Measurements from ENCODE around the gene INHBC. TPM values are rescaled to one million over a fixed set of nuclear protein-coding genes. Genes with fewer than 3 reads are reported as not detected.
"Not testable (repeated sequence)": the region's sequence is repeated elsewhere in the genome, so short reads cannot be mapped to it uniquely, and the experiment has no call there.

INHBC gene
- under 1 TPM; 0.14 to 0.21 (median 0.20) TPM for polyA plus RNA-seq (ENCODE audit: insufficient read length in 3 of 3)

DNA sequence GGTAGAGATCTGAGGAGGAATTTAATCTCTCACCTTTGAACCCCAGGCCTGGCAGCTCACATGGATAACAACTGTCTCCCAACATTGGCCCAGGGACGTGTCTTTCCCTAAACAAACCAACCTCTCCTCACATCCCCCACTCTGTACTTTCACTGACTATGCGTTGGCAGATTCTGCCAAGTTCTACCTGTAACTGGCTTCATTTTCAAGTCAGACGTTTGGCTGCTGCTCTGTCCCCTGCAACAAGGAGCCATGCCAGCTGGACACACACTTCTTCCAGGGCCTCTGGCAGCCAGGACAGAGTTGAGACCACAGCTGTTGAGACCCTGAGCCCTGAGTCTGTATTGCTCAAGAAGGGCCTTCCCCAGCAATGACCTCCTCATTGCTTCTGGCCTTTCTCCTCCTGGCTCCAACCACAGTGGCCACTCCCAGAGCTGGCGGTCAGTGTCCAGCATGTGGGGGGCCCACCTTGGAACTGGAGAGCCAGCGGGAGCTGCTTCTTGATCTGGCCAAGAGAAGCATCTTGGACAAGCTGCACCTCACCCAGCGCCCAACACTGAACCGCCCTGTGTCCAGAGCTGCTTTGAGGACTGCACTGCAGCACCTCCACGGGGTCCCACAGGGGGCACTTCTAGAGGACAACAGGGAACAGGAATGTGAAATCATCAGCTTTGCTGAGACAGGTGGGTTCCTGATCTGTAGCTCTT is at the start of gene INHBC:
TSS of gene INHBC (plus strand) at position 268 of the 707 bp plus-strand sequence. CDS start at position 371, 103 bp downstream.
- no peak for DNase-seq (ENCODE audit: low read depth in 3 of 3, low spot score in 2 of 3)

DNA sequence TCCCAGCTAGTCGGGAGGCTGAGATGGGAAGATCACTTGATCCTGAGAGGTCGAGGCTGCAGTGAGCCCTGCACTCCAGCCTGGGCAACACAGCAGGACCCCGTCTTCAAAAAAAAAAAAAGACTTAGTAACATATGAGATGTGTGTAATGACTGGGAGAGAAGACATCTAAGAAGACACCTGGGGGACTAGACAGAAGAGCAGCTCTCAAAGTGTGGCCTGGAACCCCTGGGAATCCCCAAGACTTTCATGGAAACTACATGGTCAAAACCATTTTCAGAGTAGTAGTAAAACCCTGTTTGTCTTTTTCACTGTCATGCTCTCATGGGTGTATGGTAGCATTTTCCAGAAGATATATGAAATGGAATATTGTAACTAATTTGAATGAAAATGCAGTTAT is 49.0 kb upstream of the INHBC start:
- DNase-seq (ENCODE audit: low read depth in 3 of 3, low spot score in 2 of 3), result no peak

DNA sequence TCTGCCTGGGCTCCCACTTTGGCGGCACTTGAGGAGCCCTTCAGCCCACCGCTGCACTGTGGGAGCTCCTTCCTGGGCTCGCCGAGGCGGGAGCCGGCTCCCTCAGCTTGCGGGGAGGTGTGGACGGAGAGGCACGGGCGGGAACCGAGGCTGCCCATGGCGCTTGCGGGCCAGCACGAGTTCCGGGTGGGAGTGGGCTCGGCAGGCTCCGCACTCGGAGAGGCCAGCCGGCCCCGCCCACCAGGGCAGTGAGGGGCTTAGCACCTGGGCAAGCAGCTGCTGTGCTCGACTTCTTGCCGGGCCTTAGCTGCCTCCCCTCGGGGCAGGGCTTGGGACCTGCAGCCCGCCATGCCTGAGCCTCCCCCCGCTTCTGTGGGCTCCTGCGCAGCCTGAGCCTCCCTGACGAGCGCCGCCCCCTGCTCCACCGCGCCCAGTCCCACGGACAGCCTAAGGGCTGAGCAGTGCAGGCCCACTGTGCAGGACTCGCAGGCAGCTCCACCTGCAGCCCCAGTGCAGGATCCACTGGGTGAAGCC is 48.3 kb upstream of the INHBC start:
- DNase-seq (ENCODE audit: low read depth in 3 of 3, low spot score in 2 of 3), result no peak

DNA sequence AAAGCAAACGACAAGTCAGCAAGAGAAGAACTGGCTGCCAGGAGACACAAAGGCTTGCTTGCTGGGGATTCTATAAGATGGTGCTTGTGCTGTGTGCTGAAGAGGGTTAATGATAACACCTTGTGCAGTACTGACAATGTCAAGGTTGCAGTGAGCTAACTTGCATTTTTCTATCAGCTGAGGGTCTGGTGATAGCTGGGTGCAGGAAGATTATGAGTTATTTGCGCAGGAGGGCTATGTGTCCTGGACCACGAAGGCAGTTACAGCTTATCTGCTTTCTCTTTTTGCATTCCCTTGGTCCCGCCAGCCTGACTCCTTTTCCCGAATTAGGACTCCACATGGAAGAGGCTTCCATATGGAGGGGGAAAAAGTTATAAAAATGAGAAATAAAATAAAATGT is 46.2 kb upstream of the INHBC start:
- DNase-seq (ENCODE audit: low read depth in 3 of 3, low spot score in 2 of 3), result no peak

DNA sequence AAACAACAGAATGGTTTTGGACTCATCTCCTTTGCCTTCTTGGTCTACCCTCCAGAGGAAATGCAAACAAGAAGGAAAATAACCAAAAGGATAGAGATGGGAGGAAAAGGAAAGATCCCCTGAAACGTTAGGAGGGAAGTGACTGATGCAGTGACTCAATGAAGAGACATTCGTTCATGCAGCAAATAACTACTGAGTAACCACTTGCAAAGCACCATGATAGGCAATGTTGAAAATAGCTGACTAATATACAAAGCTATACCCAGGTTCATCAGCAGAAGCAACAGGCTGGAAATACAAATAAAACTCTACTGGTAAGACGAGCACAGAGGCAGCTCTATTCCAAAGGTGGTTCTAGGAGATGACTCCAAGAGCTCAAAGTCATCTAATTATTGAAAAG is 45.6 kb upstream of the INHBC start:
- DNase-seq (ENCODE audit: low read depth in 3 of 3, low spot score in 2 of 3), result no peak

GRCh38 chr12:57390174-57390573 is 44.4 kb upstream of the INHBC start:
- DNase-seq (ENCODE audit: low read depth in 3 of 3, low spot score in 2 of 3), result no peak

- no peak for DNase-seq (ENCODE audit: low read depth in 3 of 3, low spot score in 2 of 3)
These were observed 39.5 kb upstream of the INHBC start for GRCh38 chr12:57395121-57395520.

GRCh38 chr12:57397441-57397840 is 37.1 kb upstream of the INHBC start:
- DNase-seq (ENCODE audit: low read depth in 3 of 3, low spot score in 2 of 3), result no peak

GRCh38 chr12:57399718-57400463 is 34.7 kb upstream of the INHBC start:
- DNase-seq (ENCODE audit: low read depth in 3 of 3, low spot score in 2 of 3), result not testable (repeated sequence)

DNA sequence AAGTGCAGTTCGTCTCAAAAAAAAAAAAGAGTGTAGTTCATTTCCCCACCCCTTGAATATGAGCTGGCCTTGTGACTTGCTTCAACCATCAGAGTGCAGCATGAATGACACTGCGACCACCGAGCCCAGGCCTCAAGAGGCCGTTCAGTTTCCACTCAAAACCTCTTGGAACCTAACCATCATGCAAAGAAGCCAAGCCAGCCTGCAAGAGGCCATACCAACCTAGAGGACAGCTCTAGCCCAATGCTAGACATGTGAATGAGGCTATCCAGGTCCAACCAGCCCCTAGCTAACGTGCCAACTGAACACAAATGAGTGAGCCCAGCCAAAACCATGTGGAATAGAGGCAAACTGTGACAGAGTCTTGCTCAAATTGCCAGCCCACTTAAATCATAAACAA is 33.4 kb upstream of the INHBC start:
- DNase-seq (ENCODE audit: low read depth in 3 of 3, low spot score in 2 of 3), result no peak

GRCh38 chr12:57402156-57402555 is 32.4 kb upstream of the INHBC start:
- DNase-seq (ENCODE audit: low read depth in 3 of 3, low spot score in 2 of 3), result not testable (repeated sequence)

GRCh38 chr12:57404966-57405640 is 29.5 kb upstream of the INHBC start:
- DNase-seq (ENCODE audit: low read depth in 3 of 3, low spot score in 2 of 3), result no peak

DNA sequence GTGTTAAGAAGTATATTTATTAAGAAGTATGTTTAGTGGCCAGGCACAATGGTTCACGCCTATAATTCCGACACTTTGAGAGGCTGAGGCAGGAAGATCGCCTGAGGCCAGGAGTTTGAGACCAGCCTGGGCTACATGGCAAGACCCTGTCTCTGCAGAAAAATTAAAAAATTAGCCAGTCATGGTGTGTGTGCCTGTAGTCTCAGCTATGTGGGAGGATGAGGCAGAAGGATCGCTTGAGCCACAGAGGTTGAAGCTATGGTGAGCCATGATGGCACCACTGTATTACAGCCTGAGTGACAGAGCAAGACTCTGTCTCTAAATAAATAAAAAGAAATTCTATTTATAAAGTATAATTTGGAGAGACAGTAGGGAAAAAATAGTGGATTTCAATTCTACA is 24.1 kb upstream of the INHBC start:
- no peak for DNase-seq (ENCODE audit: low read depth in 3 of 3, low spot score in 2 of 3)

DNA sequence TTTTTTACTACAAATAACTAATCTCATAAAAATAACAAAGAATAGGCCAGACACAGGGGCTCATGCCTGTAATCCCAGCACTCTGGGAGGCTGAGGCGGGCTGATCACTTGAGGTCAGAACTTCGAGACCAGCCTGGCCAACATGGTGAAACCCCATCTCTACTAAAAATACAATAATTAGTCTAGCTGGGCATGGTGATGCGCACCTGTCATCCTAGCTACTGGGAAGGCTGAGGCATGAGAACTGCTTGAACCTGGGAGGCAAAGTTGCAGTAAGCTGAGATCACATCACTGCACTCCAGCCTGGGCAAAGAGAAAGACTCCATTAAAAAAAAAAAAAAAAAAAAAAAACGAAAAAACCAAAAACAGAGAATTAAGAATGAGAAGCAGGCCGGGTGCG is 20.4 kb upstream of the INHBC start:
- DNase-seq (ENCODE audit: low read depth in 3 of 3, low spot score in 2 of 3), result not testable (repeated sequence)

DNA sequence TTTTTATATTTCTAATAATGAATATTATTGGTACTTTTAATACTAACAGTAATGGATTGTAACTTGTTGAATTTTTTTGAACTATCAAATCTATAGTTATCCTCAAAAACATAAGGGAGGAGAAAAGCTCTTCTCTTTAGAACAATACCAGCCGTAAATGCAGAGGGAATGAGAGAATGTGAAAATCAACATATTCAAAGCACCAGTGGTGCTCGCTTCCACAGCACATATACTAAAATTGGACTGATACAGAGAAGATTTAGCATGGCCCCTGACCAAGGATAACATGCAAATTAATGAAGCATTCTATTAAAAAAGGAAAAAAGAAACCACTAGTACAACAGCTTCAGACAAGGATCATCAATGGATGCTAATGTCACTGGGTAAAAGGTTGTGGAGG is 19.5 kb upstream of the INHBC start:
- no peak for DNase-seq (ENCODE audit: low read depth in 3 of 3, low spot score in 2 of 3)

GRCh38 chr12:57416039-57416996 is 18.3 kb upstream of the INHBC start:
- no peak for DNase-seq (ENCODE audit: low read depth in 3 of 3, low spot score in 2 of 3)

- DNase-seq (ENCODE audit: low read depth in 3 of 3, low spot score in 2 of 3), result no peak
These were observed 16.3 kb upstream of the INHBC start for GRCh38 chr12:57418255-57418654.

- no peak for DNase-seq (ENCODE audit: low read depth in 3 of 3, low spot score in 2 of 3)
These were observed 15.1 kb upstream of the INHBC start for GRCh38 chr12:57419495-57419894.

DNA sequence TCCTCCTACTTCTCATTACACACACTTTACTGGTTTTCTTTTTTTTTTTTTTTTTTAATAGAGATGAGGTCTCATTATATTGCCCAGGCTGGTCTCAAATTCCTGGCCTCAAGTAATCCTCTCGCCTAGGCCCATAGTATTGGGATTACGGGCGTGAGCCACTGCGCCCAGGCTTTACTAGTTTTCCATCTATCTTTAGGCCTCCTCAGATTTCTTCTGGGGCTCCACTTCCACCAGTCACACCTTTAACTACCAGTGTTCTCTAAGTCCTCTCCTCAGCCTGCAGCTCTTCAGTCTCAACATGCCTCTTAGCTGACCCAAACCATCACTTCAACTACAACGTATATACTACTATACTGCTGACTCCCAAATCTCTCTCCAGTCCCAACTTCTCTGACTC is 14.1 kb upstream of the INHBC start:
- DNase-seq (ENCODE audit: low read depth in 3 of 3, low spot score in 2 of 3), result no peak

- not testable (repeated sequence) for DNase-seq (ENCODE audit: low read depth in 3 of 3, low spot score in 2 of 3)
These were observed 7.6 kb upstream of the INHBC start for GRCh38 chr12:57426948-57427347.

All from right renal cortex interstitium (tissue), 3 donors.